A549 treated with dexamethasone at 1 μM for 4 hours (cell line): Measurements from ENCODE around the gene SASH1. TPM values are rescaled to one million over a fixed set of nuclear protein-coding genes. Genes with fewer than 3 reads are reported as not detected.

Source experiments
- total RNA-seq: library from RNA; stranded (reverse); fragments of 200-300 nt; extraction: Qiagen RNA extraction; gene quantifications from 5 replicates; pipeline ENCODE4 v1.2.3, GENCODE V29; 2022

The SASH1 gene
- total RNA-seq: 2.0 to 3.1 TPM (median 2.5 TPM) in 5 replicates

GRCh38 chr6:148342350-148343046 is at the start of gene SASH1:
Gene SASH1 (plus strand): TSS chr6:148342838. CDS start chr6:148343068, 230 bp downstream.

